ENCODE measurements around the gene GCA. TPM values are rescaled to one million over a fixed set of nuclear protein-coding genes. Genes with fewer than 3 reads are reported as not detected.

The GCA gene
- total RNA-seq, 1 donor from 2014 or later = 7.4 TPM

DNA sequence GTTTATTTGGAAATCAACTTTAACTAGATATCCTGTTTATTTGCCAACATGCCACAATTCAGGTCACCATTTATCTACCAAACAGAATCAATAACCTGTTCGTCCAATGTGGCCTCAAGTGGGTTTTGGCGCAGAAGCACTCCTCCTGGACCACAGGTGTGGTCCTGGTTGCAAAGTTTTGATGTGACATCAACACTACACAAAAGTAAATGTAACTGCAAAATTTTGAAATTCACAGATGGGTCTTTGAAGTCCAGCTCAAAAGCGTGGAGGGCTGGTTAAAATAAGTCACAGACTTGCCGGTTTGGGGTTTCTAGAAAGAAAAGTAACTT is 474 bp upstream of the GCA start:
- H3K36me3 ChIP-seq = no peaks in the 10 kb centered on the region
- peak overlapping the region; percentile 89 for H3K4me3 ChIP-seq
- H3K27ac ChIP-seq (replicated peaks) = no peak overlapping the region
- H3K4me1 ChIP-seq = peaks cover 18% of the 10 kb centered on the region
- no peak for TF ChIP-seq CTCF (IDR thresholded peaks at IDR 0.05; ENCODE audit: borderline replicate concordance)
- H3K27me3 ChIP-seq (ENCODE audit: low read depth) = no peaks in the 10 kb centered on the region
- no peaks in the 10 kb centered on the region for H3K9me3 ChIP-seq (replicated peaks)
- intact Hi-C loops (cut with micrococcal nuclease) = no loop called here
- DNase-seq = no peak

DNA sequence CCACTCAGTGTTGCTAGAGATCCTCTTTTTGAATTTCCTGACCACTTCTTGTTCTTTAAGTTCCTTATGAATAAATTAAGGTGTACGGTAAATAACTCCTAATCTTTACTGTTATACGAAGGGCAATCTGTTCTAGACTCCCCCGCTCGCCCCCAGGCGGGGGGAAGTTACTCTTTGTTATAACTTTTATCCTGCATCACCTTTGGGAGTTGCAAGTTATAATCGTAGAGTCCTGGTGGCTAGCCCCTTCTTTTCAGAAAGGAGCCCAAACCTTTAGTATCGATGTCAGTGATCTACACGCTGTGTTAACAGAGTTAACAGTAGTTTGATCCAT is 652 bp downstream of the GCA start:
- H3K4me3 ChIP-seq = peak overlapping the region; percentile 89
- no peaks in the 10 kb centered on the region for H3K27me3 ChIP-seq (ENCODE audit: low read depth)
- H3K4me1 ChIP-seq = peaks cover 18% of the 10 kb centered on the region
- H3K36me3 ChIP-seq = no peaks in the 10 kb centered on the region
- no peaks in the 10 kb centered on the region for H3K9me3 ChIP-seq (replicated peaks)
- no peak for DNase-seq
- TF ChIP-seq CTCF (IDR thresholded peaks at IDR 0.05; ENCODE audit: borderline replicate concordance) = no peak
- intact Hi-C loops (cut with micrococcal nuclease) = no loop called here
- H3K27ac ChIP-seq (replicated peaks) = peak overlapping the region; percentile 79

DNA sequence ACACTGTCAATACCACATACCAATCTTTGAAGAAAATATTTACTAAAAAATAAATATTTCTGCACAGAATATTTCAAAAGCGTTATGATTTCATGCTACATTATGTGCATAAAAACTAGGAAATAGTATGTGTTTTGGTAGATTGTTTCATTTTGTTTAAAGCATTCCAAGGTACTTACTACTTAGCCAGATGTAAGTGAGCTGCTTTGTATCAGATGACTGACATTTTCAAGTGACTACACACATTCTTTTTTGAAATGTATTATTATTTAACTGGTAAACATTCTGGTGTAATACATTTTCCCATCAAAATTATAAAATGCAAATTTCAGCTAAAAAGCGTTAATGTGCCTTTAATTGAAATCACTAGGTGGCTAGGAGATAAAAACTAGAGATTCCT is 21.5 kb downstream of the GCA start:
- TF ChIP-seq CTCF (IDR thresholded peaks at IDR 0.05; ENCODE audit: borderline replicate concordance) = no peak
- intact Hi-C loops (cut with micrococcal nuclease) = no loop called here
- no peak for DNase-seq

DNA sequence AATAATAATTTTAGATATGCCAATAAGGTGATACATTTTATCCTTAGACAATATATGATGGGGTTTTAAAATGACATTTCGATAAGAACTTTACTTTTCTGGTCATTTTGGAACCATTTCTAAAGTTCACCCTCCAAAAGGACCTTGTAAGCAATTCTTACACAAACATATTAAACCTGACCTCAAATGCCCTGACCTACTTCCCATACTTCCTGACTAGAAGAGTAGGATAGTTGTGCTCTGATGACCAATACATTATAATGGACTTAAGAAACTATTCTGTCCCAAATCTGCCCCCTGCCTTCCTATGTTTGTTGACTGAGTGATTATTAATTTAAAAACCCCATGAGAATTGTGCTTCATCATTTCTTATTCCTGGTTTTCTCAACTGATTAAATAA is 24.6 kb downstream of the GCA start:
- H3K27ac ChIP-seq (replicated peaks) = no peak overlapping the region
- H3K27me3 ChIP-seq (ENCODE audit: low read depth) = no peaks in the 10 kb centered on the region
- H3K36me3 ChIP-seq = no peaks in the 10 kb centered on the region
- TF ChIP-seq CTCF (IDR thresholded peaks at IDR 0.05; ENCODE audit: borderline replicate concordance) = no peak
- no peak overlapping the region for H3K4me3 ChIP-seq
- H3K9me3 ChIP-seq (replicated peaks) = no peaks in the 10 kb centered on the region
- intact Hi-C loops (cut with micrococcal nuclease) = no loop called here
- DNase-seq = no peak
- H3K4me1 ChIP-seq = peaks cover 8% of the 10 kb centered on the region

More for the DNA sequence above, 21.5 kb downstream of the GCA start:
- no peak overlapping the region for H3K4me3 ChIP-seq
- H3K27me3 ChIP-seq (ENCODE audit: low read depth) = no peaks in the 10 kb centered on the region
- H3K9me3 ChIP-seq (replicated peaks) = no peaks in the 10 kb centered on the region
- peaks cover 8% of the 10 kb centered on the region for H3K4me1 ChIP-seq
- H3K36me3 ChIP-seq = no peaks in the 10 kb centered on the region
- H3K27ac ChIP-seq (replicated peaks) = no peak overlapping the region

DNA sequence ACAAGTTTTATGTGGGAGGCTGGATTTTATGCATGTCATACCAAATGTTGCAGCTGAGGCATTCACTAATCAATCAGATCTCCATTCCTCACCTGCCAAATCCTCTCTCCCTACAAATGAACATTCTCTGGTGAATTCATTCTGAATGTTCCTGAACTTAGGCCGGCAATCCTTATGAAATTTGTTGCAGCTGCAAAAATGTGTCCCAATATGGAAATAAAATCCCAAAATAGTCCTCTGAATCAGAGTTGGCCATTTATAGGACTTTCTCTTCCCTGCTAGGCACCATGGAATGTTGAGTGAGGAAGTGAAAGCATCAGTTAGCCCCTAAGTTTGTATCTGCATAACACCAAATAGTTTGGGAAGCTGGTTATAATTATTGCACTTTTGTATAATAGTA is 25.6 kb downstream of the GCA start:
- no peak for TF ChIP-seq CTCF (IDR thresholded peaks at IDR 0.05; ENCODE audit: borderline replicate concordance)
- no peak overlapping the region for H3K27ac ChIP-seq (replicated peaks)
- no peak for DNase-seq
- H3K27me3 ChIP-seq (ENCODE audit: low read depth) = no peaks in the 10 kb centered on the region
- intact Hi-C loops (cut with micrococcal nuclease) = no loop called here
- peaks cover 8% of the 10 kb centered on the region for H3K4me1 ChIP-seq
- no peaks in the 10 kb centered on the region for H3K9me3 ChIP-seq (replicated peaks)
- no peak overlapping the region for H3K4me3 ChIP-seq
- H3K36me3 ChIP-seq = no peaks in the 10 kb centered on the region

DNA sequence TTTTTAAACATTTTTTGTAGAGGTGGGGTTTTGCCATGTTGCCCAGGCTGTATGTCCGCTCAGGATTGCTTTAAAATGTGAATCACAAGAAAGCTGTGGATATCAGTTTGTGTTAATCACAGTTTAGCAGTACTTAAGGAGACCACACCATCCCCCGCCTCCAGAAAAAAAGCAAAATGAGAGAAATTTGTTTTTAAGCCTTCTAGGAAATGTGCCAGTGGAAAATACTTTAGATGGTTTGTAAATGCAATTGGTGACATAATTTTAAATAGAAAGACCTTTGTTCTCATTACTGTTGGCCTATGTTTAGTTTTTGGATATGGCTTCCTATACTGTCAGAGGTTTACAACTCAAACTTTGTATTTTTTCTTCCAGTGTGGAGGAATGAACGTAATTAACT is 27.0 kb downstream of the GCA start:
- DNase-seq = no peak
- TF ChIP-seq CTCF (IDR thresholded peaks at IDR 0.05; ENCODE audit: borderline replicate concordance) = no peak
- Histone ChIP-seq H3K27ac (replicated peaks) (no peak overlapping the region), H3K4me1 (peaks cover 8% of the 10 kb centered on the region), H3K36me3 (no peaks in the 10 kb centered on the region), H3K9me3 (replicated peaks) (no peaks in the 10 kb centered on the region), H3K27me3 (ENCODE audit: low read depth) (no peaks in the 10 kb centered on the region), H3K4me3 (no peak overlapping the region)
- intact Hi-C loops (cut with micrococcal nuclease) = no loop called here
